Measurements from ENCODE around the gene ACTR3. TPM values are rescaled to one million over a fixed set of nuclear protein-coding genes. Genes with fewer than 3 reads are reported as not detected.

ACTR3 gene
- total RNA-seq, 1 donor, result 315 TPM

- H2AFZ ChIP-seq (ENCODE audit: low read length), result no peak overlapping the region
- no peak overlapping the region for H3K4me3 ChIP-seq (ENCODE audit: insufficient read depth, low read length)
- TF ChIP-seq CTCF (IDR thresholded peaks at IDR 0.05; ENCODE audit: extremely low read depth, low read depth, low read length), result no peak
- no peak overlapping the region for H3K4me2 ChIP-seq (ENCODE audit: insufficient read depth, low read length)
- no peaks in the 10 kb centered on the region for H3K79me2 ChIP-seq (ENCODE audit: insufficient read depth, low read length)
- H3K9me3 ChIP-seq (ENCODE audit: low read depth, low read length), result no peaks in the 10 kb centered on the region
- H3K4me1 ChIP-seq (ENCODE audit: insufficient read depth, low read length), result peaks cover 23% of the 10 kb centered on the region
- H4K20me1 ChIP-seq (ENCODE audit: insufficient read depth, low read length), result no peaks in the 10 kb centered on the region
- H3K27me3 ChIP-seq (ENCODE audit: insufficient read depth, low read length), result no peaks in the 10 kb centered on the region
- no peak for DNase-seq (ENCODE audit: insufficient read length, low spot score, missing footprints)
- H3K36me3 ChIP-seq (ENCODE audit: insufficient read depth, low read length), result peaks cover 28% of the 10 kb centered on the region
- H3K27ac ChIP-seq (ENCODE audit: low read depth, low read length), result no peak overlapping the region
Measured at GRCh38 chr2:113976277-113976928, 86.5 kb downstream of the ACTR3 start.

GRCh38 chr2:113977060-113977659, 87.3 kb downstream of the ACTR3 start:
- no peak for TF ChIP-seq CTCF (IDR thresholded peaks at IDR 0.05; ENCODE audit: extremely low read depth, low read depth, low read length)
- no peaks in the 10 kb centered on the region for H4K20me1 ChIP-seq (ENCODE audit: insufficient read depth, low read length)
- H3K9me3 ChIP-seq (ENCODE audit: low read depth, low read length), result no peaks in the 10 kb centered on the region
- H3K4me1 ChIP-seq (ENCODE audit: insufficient read depth, low read length), result peaks cover 29% of the 10 kb centered on the region
- no peaks in the 10 kb centered on the region for H3K27me3 ChIP-seq (ENCODE audit: insufficient read depth, low read length)
- H3K4me2 ChIP-seq (ENCODE audit: insufficient read depth, low read length), result no peak overlapping the region
- no peak overlapping the region for H3K4me3 ChIP-seq (ENCODE audit: insufficient read depth, low read length)
- peaks cover 23% of the 10 kb centered on the region for H3K36me3 ChIP-seq (ENCODE audit: insufficient read depth, low read length)
- H3K27ac ChIP-seq (ENCODE audit: low read depth, low read length), result no peak overlapping the region
- no peak overlapping the region for H2AFZ ChIP-seq (ENCODE audit: low read length)
- no peaks in the 10 kb centered on the region for H3K79me2 ChIP-seq (ENCODE audit: insufficient read depth, low read length)
- DNase-seq (ENCODE audit: insufficient read length, low spot score, missing footprints), result peak; percentile 71

- peaks cover 17% of the 10 kb centered on the region for H3K36me3 ChIP-seq (ENCODE audit: insufficient read depth, low read length)
- no peaks in the 10 kb centered on the region for H4K20me1 ChIP-seq (ENCODE audit: insufficient read depth, low read length)
- H3K27me3 ChIP-seq (ENCODE audit: insufficient read depth, low read length), result no peaks in the 10 kb centered on the region
- no peak overlapping the region for H3K27ac ChIP-seq (ENCODE audit: low read depth, low read length)
- H3K4me2 ChIP-seq (ENCODE audit: insufficient read depth, low read length), result peak overlapping the region; percentile 32
- peak; percentile 76 for DNase-seq (ENCODE audit: insufficient read length, low spot score, missing footprints)
- TF ChIP-seq CTCF (IDR thresholded peaks at IDR 0.05; ENCODE audit: extremely low read depth, low read depth, low read length), result peak; percentile 51
- H3K9me3 ChIP-seq (ENCODE audit: low read depth, low read length), result no peaks in the 10 kb centered on the region
- peaks cover 29% of the 10 kb centered on the region for H3K4me1 ChIP-seq (ENCODE audit: insufficient read depth, low read length)
- H3K79me2 ChIP-seq (ENCODE audit: insufficient read depth, low read length), result no peaks in the 10 kb centered on the region
- H2AFZ ChIP-seq (ENCODE audit: low read length), result no peak overlapping the region
- no peak overlapping the region for H3K4me3 ChIP-seq (ENCODE audit: insufficient read depth, low read length)
Measured at GRCh38 chr2:113977660-113978523, 88.0 kb downstream of the ACTR3 start.
